ENCODE results near the gene EFHC1.

DNA sequence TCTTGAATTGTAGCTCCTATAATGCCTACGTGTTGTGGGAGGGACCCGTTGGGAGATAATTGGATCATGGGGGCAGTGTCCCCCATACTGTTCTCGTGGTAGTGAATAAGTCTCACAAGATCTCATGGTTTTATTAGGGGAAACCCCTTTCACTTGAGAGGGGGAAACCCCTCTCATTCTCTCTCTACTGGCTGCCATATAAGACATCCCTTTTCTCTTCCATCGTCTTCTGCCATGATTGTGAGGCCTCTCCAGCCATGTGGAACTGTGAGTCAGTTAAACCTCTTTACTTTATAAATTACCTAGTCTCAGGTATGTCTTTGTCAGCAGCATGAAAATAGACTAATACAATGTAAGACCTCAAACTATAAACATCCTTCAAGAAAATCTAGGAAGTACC lies 35.1 kb upstream of the EFHC1 start:
- TF ChIP-seq, protein P1, sequence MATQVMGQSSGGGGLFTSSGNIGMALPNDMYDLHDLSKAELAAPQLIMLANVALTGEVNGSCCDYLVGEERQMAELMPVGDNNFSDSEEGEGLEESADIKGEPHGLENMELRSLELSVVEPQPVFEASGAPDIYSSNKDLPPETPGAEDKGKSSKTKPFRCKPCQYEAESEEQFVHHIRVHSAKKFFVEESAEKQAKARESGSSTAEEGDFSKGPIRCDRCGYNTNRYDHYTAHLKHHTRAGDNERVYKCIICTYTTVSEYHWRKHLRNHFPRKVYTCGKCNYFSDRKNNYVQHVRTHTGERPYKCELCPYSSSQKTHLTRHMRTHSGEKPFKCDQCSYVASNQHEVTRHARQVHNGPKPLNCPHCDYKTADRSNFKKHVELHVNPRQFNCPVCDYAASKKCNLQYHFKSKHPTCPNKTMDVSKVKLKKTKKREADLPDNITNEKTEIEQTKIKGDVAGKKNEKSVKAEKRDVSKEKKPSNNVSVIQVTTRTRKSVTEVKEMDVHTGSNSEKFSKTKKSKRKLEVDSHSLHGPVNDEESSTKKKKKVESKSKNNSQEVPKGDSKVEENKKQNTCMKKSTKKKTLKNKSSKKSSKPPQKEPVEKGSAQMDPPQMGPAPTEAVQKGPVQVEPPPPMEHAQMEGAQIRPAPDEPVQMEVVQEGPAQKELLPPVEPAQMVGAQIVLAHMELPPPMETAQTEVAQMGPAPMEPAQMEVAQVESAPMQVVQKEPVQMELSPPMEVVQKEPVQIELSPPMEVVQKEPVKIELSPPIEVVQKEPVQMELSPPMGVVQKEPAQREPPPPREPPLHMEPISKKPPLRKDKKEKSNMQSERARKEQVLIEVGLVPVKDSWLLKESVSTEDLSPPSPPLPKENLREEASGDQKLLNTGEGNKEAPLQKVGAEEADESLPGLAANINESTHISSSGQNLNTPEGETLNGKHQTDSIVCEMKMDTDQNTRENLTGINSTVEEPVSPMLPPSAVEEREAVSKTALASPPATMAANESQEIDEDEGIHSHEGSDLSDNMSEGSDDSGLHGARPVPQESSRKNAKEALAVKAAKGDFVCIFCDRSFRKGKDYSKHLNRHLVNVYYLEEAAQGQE (IDR thresholded peaks at IDR 0.05; ENCODE audit: insufficient read depth in 1 of 2, low read depth in 2 of 2, low read length in 2 of 2) = no peak
- TF ChIP-seq TAF1 (IDR thresholded peaks at IDR 0.05; ENCODE audit: borderline replicate concordance, insufficient read depth, low read length) = no peak
- no peak for TF ChIP-seq FOXP2 (optimal IDR thresholded peaks at IDR 0.05; ENCODE audit: borderline replicate concordance, extremely low read depth, extremely low read length, insufficient read depth)
- no peak for TF ChIP-seq POLR2AphosphoS5 (IDR thresholded peaks at IDR 0.05; ENCODE audit: low read depth, low read length)
- TF ChIP-seq SIN3A (IDR thresholded peaks at IDR 0.05; ENCODE audit: borderline replicate concordance, insufficient read depth, low read length) = no peak
